MCF 10A (cell line): ENCODE results near the gene CDKL4. TPM values are rescaled to one million over a fixed set of nuclear protein-coding genes. Genes with fewer than 3 reads are reported as not detected.
"Not testable (repeated sequence)": the region's sequence is repeated elsewhere in the genome, so short reads cannot be mapped to it uniquely, and the experiment has no call there.

Experiments
- BruUV-seq: library from RNA; stranded (reverse); fragments of 400-500 nt; replicated peaks from 2 replicates; lab custom pipeline; 2021; lab: Mats Ljungman, UMichigan
- CTCF ChIA-PET: fragments of 300-600 bp; sonication (Branson Sonifier 250); formaldehyde crosslinking; extraction: SDS; loops from one replicate; lab custom pipeline; 2021; ENCODE audit warnings: antibody characterized with exemption, inconsistent platforms; lab: Yijun Ruan, JAX
- POLR2A ChIA-PET: fragments of 300-600, 350-650 bp; sonication (Branson Sonifier 250); formaldehyde crosslinking; extraction: SDS; loops from one replicate; lab custom pipeline; 2020; ENCODE audit warnings: antibody characterized with exemption, inconsistent platforms; lab: Yijun Ruan, JAX
- DNase-seq: peaks from one replicate; pipeline ENCODE4 v3.0.0-alpha.2; 2018; ENCODE audit not compliant: unreplicated experiment
- H3K27ac Mint-ChIP-seq: one replicate; pipeline ENCODE4 v1.8.0; 2022; ENCODE audit warnings: mild to moderate bottlenecking, low read depth, mixed read lengths; ENCODE audit not compliant: unreplicated experiment
- H3K27me3 Mint-ChIP-seq: one replicate; pipeline ENCODE4 v1.8.0; 2022; ENCODE audit warnings: mixed read lengths; ENCODE audit not compliant: insufficient read depth, unreplicated experiment
- H3K36me3 Mint-ChIP-seq: one replicate; pipeline ENCODE4 v1.8.0; 2022; ENCODE audit warnings: mild to moderate bottlenecking, moderate library complexity, mixed read lengths; ENCODE audit not compliant: insufficient read depth, unreplicated experiment
- H3K4me1 Mint-ChIP-seq: one replicate; pipeline ENCODE4 v1.8.0; 2022; ENCODE audit warnings: mixed read lengths; ENCODE audit not compliant: insufficient read depth, unreplicated experiment
- H3K4me3 Mint-ChIP-seq: one replicate; pipeline ENCODE4 v1.8.0; 2022; ENCODE audit warnings: mild to moderate bottlenecking, moderate library complexity, mixed read lengths; ENCODE audit not compliant: unreplicated experiment
- H3K9me3 Mint-ChIP-seq: one replicate; pipeline ENCODE4 v1.8.0; 2022; ENCODE audit warnings: mixed read lengths; ENCODE audit not compliant: unreplicated experiment
- CTCF ChIP-seq: fragments of 200-600 bp; IDR thresholded peaks from one replicate; pipeline ENCODE4 v1.8.0; 2022; ENCODE audit warnings: antibody characterized with exemption, mild to moderate bottlenecking; ENCODE audit not compliant: unreplicated experiment
- intact Hi-C: fragments of 100-400 bp; cut with micrococcal nuclease; formaldehyde crosslinking; loops from 2 replicates; pipeline ENCODE4 v1.14.1; 2022
- total RNA-seq: library from RNA; stranded (reverse); gene quantifications from 2 replicates; pipeline ENCODE4 v1.2.3, GENCODE V29; 2022

CDKL4 gene
- total RNA-seq, 1 experiment from 2014 or later = not detected

GRCh38 chr2:39244241-39244862 is 582 bp upstream of the CDKL4 start:
- H3K36me3 Mint-ChIP-seq, intact Hi-C loops, BruUV-seq, H3K9me3 Mint-ChIP-seq, DNase-seq, H3K4me3 Mint-ChIP-seq, H3K27ac Mint-ChIP-seq, CTCF ChIA-PET, H3K4me1 Mint-ChIP-seq, H3K27me3 Mint-ChIP-seq, POLR2A ChIA-PET: not testable (repeated sequence)

- intact Hi-C loops = no loop called here
- no peak for DNase-seq
- H3K4me3 Mint-ChIP-seq = no peak overlapping the region
- ChIA-PET POLR2A (no interaction called here), CTCF (interaction anchor here (1.2 kb wide), 1 partner anchor 12 kb away, joined by 3 read pairs; no protein-coding TSS in a partner anchor)
- no peaks in the 10 kb centered on the region for H3K4me1 Mint-ChIP-seq
- H3K27ac Mint-ChIP-seq = no peak overlapping the region
- TF ChIP-seq CTCF = no peak
- BruUV-seq = no TSS peak
- H3K9me3 Mint-ChIP-seq = no peaks in the 10 kb centered on the region
- H3K36me3 Mint-ChIP-seq = no peaks in the 10 kb centered on the region
- no peaks in the 10 kb centered on the region for H3K27me3 Mint-ChIP-seq
These were observed 2.2 kb downstream of the CDKL4 start for GRCh38 chr2:39241588-39241987.

GRCh38 chr2:39240758-39241157 is 3.0 kb downstream of the CDKL4 start:
- TF ChIP-seq CTCF = no peak
- BruUV-seq = no TSS peak
- CTCF ChIA-PET = interaction anchor here (1.2 kb wide), 1 partner anchor 13 kb away, joined by 3 read pairs; no protein-coding TSS in a partner anchor

GRCh38 chr2:39234754-39235153 is 9.0 kb downstream of the CDKL4 start:
- peaks cover 8% of the 10 kb centered on the region for H3K9me3 Mint-ChIP-seq
- no peaks in the 10 kb centered on the region for H3K4me1 Mint-ChIP-seq
- ChIA-PET CTCF (interaction anchor here (1.6 kb wide), 1 partner anchor 287 kb away, joined by 4 read pairs; no protein-coding TSS in a partner anchor), POLR2A (interaction anchor here (0.7 to 1.5 kb wide), 5 partner anchors 18 to 359 kb away, joined by 3 to 5 read pairs (median 4); partner anchors contain the start of genes DHX57 and MORN2)
- H3K4me3 Mint-ChIP-seq = no peak overlapping the region
- intact Hi-C loops = no loop called here
- no peak overlapping the region for H3K27ac Mint-ChIP-seq
- H3K27me3 Mint-ChIP-seq = no peaks in the 10 kb centered on the region
- no TSS peak for BruUV-seq
- H3K36me3 Mint-ChIP-seq = no peaks in the 10 kb centered on the region
- peak; percentile 76 for DNase-seq
- no peak for TF ChIP-seq CTCF

More at GRCh38 chr2:39240758-39241157, 3.0 kb downstream of the CDKL4 start:
- POLR2A ChIA-PET = no interaction called here
- H3K4me3 Mint-ChIP-seq = no peak overlapping the region
- no peak overlapping the region for H3K27ac Mint-ChIP-seq
- peaks cover 3% of the 10 kb centered on the region for H3K9me3 Mint-ChIP-seq
- H3K36me3 Mint-ChIP-seq = no peaks in the 10 kb centered on the region
- intact Hi-C loops = no loop called here
- DNase-seq = no peak
- H3K27me3 Mint-ChIP-seq = no peaks in the 10 kb centered on the region
- no peaks in the 10 kb centered on the region for H3K4me1 Mint-ChIP-seq
